Measurements from ENCODE around the gene MOB3B.

The MOB3B gene

DNA sequence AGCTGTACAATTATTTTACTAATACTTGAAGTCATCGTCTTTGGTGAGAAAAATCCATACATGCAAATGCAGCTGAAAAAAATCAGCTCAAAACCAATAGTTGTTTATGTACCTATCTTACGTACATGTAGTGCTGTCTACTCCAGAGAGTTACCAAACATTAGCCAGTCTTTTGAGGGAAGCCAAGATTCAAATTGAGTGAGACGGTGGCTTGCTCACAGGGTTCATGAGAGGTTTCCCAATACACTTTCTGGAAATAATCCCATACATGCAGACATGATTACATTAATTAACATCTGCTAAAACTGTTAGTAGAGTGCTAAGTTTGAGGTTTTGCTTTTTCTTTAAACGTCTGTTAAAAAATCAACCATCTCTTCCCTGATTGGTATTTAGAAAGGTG lies 41.4 kb upstream of the MOB3B start:
- ChIA-PET POLR2A (no interaction called here), CTCF (no interaction called here)
- DNase-seq (ENCODE audit: extremely low spot score), result no peak
- TF ChIP-seq LEF1 (IDR thresholded peaks at IDR 0.05; ENCODE audit: borderline replicate concordance) (no peak), NFRKB (IDR thresholded peaks at IDR 0.05) (no peak), PKNOX1 (IDR thresholded peaks at IDR 0.05) (no peak), ELF4 (IDR thresholded peaks at IDR 0.05) (no peak), SP1 (IDR thresholded peaks at IDR 0.05) (no peak), ARNT (IDR thresholded peaks at IDR 0.05) (no peak)

GRCh38 chr9:27569406-27569805 lies 39.8 kb upstream of the MOB3B start:
- ChIA-PET POLR2A (no interaction called here), CTCF (no interaction called here)
- DNase-seq (ENCODE audit: extremely low spot score), result no peak
- TF ChIP-seq ZNF384 (IDR thresholded peaks at IDR 0.05) (no peak), LEF1 (IDR thresholded peaks at IDR 0.05; ENCODE audit: borderline replicate concordance) (no peak), CTBP1 (IDR thresholded peaks at IDR 0.05; ENCODE audit: borderline replicate concordance) (no peak), PKNOX1 (IDR thresholded peaks at IDR 0.05) (no peak), FOXA1 (IDR thresholded peaks at IDR 0.05) (no peak), HDGF (IDR thresholded peaks at IDR 0.05; ENCODE audit: borderline replicate concordance) (no peak), ARNT (IDR thresholded peaks at IDR 0.05) (no peak), SP1 (IDR thresholded peaks at IDR 0.05) (no peak), ELF4 (IDR thresholded peaks at IDR 0.05) (no peak), NFRKB (IDR thresholded peaks at IDR 0.05) (no peak), FOXM1 (IDR thresholded peaks at IDR 0.05; ENCODE audit: borderline replicate concordance) (no peak), BHLHE40 (IDR thresholded peaks at IDR 0.05; ENCODE audit: borderline replicate concordance) (no peak), SUZ12 (IDR thresholded peaks at IDR 0.05) (no peak), L3MBTL2 (conservative IDR thresholded peaks at IDR 0.05) (no peak), TARDBP (IDR thresholded peaks at IDR 0.05) (no peak), FOXK2 (IDR thresholded peaks at IDR 0.05) (no peak)

DNA sequence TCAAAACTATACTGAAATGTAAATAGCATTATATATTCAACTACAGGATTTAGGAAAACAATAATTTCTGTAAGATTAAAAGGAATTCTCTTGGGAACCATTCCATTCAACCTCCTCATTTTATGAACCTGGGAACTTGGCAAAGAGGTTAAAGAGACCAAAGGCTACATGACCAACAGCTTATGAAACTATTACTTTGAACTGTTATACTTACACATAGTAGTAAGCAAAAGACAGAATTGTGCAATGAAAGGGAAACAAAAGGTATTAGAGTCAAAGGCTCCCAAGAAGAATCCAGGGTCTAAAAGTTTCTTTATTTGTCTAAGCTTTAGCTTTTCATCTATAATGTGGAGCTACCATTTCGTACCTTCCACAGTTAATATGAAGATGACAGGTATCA lies 36.5 kb upstream of the MOB3B start:
- POLR2A ChIA-PET, result no interaction called here
- CTCF ChIA-PET, result no interaction called here
- DNase-seq (ENCODE audit: extremely low spot score), result no peak
- TF ChIP-seq PKNOX1 (IDR thresholded peaks at IDR 0.05), result no peak
- no peak for TF ChIP-seq LEF1 (IDR thresholded peaks at IDR 0.05; ENCODE audit: borderline replicate concordance)
- no peak for TF ChIP-seq TARDBP (IDR thresholded peaks at IDR 0.05)
- TF ChIP-seq NFRKB (IDR thresholded peaks at IDR 0.05), result no peak
- TF ChIP-seq SUZ12 (IDR thresholded peaks at IDR 0.05), result no peak
- TF ChIP-seq FOXA1 (IDR thresholded peaks at IDR 0.05), result no peak
- TF ChIP-seq BHLHE40 (IDR thresholded peaks at IDR 0.05; ENCODE audit: borderline replicate concordance), result no peak
- TF ChIP-seq SP1 (IDR thresholded peaks at IDR 0.05), result no peak
- no peak for TF ChIP-seq HDGF (IDR thresholded peaks at IDR 0.05; ENCODE audit: borderline replicate concordance)
- TF ChIP-seq FOXK2 (IDR thresholded peaks at IDR 0.05), result no peak
- TF ChIP-seq FOXM1 (IDR thresholded peaks at IDR 0.05; ENCODE audit: borderline replicate concordance), result no peak
- TF ChIP-seq ZNF384 (IDR thresholded peaks at IDR 0.05), result no peak
- TF ChIP-seq CTBP1 (IDR thresholded peaks at IDR 0.05; ENCODE audit: borderline replicate concordance), result no peak
- TF ChIP-seq ARNT (IDR thresholded peaks at IDR 0.05), result no peak
- no peak for TF ChIP-seq L3MBTL2 (conservative IDR thresholded peaks at IDR 0.05)
- TF ChIP-seq ELF4 (IDR thresholded peaks at IDR 0.05), result no peak

GRCh38 chr9:27565696-27566095 lies 36.1 kb upstream of the MOB3B start:
- POLR2A ChIA-PET, result no interaction called here
- CTCF ChIA-PET, result no interaction called here
- DNase-seq (ENCODE audit: extremely low spot score), result no peak
- TF ChIP-seq LEF1 (IDR thresholded peaks at IDR 0.05; ENCODE audit: borderline replicate concordance), result no peak
- no peak for TF ChIP-seq BHLHE40 (IDR thresholded peaks at IDR 0.05; ENCODE audit: borderline replicate concordance)
- no peak for TF ChIP-seq TARDBP (IDR thresholded peaks at IDR 0.05)
- no peak for TF ChIP-seq FOXM1 (IDR thresholded peaks at IDR 0.05; ENCODE audit: borderline replicate concordance)
- TF ChIP-seq ELF4 (IDR thresholded peaks at IDR 0.05), result no peak
- TF ChIP-seq SUZ12 (IDR thresholded peaks at IDR 0.05), result no peak
- no peak for TF ChIP-seq SP1 (IDR thresholded peaks at IDR 0.05)
- no peak for TF ChIP-seq FOXA1 (IDR thresholded peaks at IDR 0.05)
- no peak for TF ChIP-seq ZNF384 (IDR thresholded peaks at IDR 0.05)
- no peak for TF ChIP-seq HDGF (IDR thresholded peaks at IDR 0.05; ENCODE audit: borderline replicate concordance)
- no peak for TF ChIP-seq FOXK2 (IDR thresholded peaks at IDR 0.05)
- no peak for TF ChIP-seq L3MBTL2 (conservative IDR thresholded peaks at IDR 0.05)
- no peak for TF ChIP-seq ARNT (IDR thresholded peaks at IDR 0.05)

- DNase-seq (ENCODE audit: extremely low spot score), result no peak
- CTCF ChIA-PET, result no interaction called here
- POLR2A ChIA-PET, result no interaction called here
- TF ChIP-seq ARNT (IDR thresholded peaks at IDR 0.05), result no peak
- no peak for TF ChIP-seq ZNF384 (IDR thresholded peaks at IDR 0.05)
- no peak for TF ChIP-seq HDGF (IDR thresholded peaks at IDR 0.05; ENCODE audit: borderline replicate concordance)
- no peak for TF ChIP-seq FOXM1 (IDR thresholded peaks at IDR 0.05; ENCODE audit: borderline replicate concordance)
- no peak for TF ChIP-seq NFRKB (IDR thresholded peaks at IDR 0.05)
These were observed 35.1 kb upstream of the MOB3B start for GRCh38 chr9:27564670-27565069.

GRCh38 chr9:27563738-27564430 lies 34.3 kb upstream of the MOB3B start:
- POLR2A ChIA-PET, result no interaction called here
- TF ChIP-seq NFRKB (IDR thresholded peaks at IDR 0.05) (no peak), HDGF (IDR thresholded peaks at IDR 0.05; ENCODE audit: borderline replicate concordance) (no peak), LEF1 (IDR thresholded peaks at IDR 0.05; ENCODE audit: borderline replicate concordance) (no peak), BHLHE40 (IDR thresholded peaks at IDR 0.05; ENCODE audit: borderline replicate concordance) (no peak), FOXA1 (IDR thresholded peaks at IDR 0.05) (no peak), ARNT (IDR thresholded peaks at IDR 0.05) (no peak), FOXM1 (IDR thresholded peaks at IDR 0.05; ENCODE audit: borderline replicate concordance) (no peak), ELF4 (IDR thresholded peaks at IDR 0.05) (no peak), ZNF384 (IDR thresholded peaks at IDR 0.05) (no peak), TARDBP (IDR thresholded peaks at IDR 0.05) (no peak), L3MBTL2 (conservative IDR thresholded peaks at IDR 0.05) (no peak), PKNOX1 (IDR thresholded peaks at IDR 0.05) (no peak), SP1 (IDR thresholded peaks at IDR 0.05) (no peak), SUZ12 (IDR thresholded peaks at IDR 0.05) (no peak)
- no peak for DNase-seq (ENCODE audit: extremely low spot score)
- CTCF ChIA-PET, result no interaction called here
